Measurements from ENCODE around the gene CHMP1A. TPM values are rescaled to one million over a fixed set of nuclear protein-coding genes. Genes with fewer than 3 reads are reported as not detected.
"Not testable (repeated sequence)": the region's sequence is repeated elsewhere in the genome, so short reads cannot be mapped to it uniquely, and the experiment has no call there.

The CHMP1A gene
- polyA plus RNA-seq, 1 experiment: 53.5 TPM

DNA sequence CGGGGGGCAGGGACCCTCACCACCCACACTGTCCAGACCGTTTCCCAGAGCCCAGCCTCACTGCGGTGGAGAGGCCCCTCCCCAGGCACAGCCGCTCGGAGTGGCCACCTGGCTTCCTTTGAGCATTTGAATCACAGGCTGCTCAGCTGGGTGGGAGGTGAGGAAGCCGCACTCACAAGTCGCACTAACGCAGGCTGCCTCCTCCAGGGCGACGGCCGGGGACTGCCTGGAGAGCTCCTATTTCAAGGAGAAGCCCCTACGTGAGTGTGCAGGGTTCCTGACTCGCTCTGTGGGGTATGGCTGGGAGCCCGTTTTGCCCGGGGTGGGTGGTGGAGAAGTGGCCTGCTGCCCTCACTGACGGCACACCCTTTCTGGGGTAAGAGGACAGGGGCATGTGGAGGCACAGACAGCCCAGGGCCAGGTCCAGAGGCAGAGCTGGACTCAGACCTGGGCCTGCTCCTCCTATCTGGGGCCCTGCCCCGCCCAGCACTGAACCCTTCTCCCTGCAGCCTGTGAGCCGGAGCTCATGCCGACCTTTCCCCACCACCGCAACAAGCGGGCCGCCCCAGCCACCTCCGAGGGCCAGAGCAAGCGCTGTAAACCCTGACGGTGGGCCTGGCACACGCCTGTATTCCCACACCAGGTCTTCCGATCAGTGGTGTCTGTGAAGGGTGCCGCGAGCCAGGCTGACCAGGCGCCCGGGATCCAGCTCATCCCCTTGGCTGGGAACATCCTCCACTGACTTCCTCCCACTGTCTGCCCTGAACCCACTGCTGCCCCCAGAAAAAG, 37.8 kb upstream of the CHMP1A start:
- ChIA-PET CTCF (no interaction called here), POLR2A (interaction anchor here (0.6 kb wide), 1 partner anchor 103 kb away, joined by 6 read pairs; no protein-coding TSS in a partner anchor)
- Histone ChIP-seq H3K9me3 (ENCODE audit: control insufficient read depth, insufficient read depth, low read length) (no peaks in the 10 kb centered on the region), H3K4me3 (ENCODE audit: low read depth, low read length) (no peak overlapping the region), H3K27ac (ENCODE audit: low read depth, low read length) (no peak overlapping the region), H3K27me3 (ENCODE audit: control insufficient read depth, insufficient read depth, low read length) (no peaks in the 10 kb centered on the region)
- DNase-seq (ENCODE audit: low read depth, low spot score): no peak
- TF ChIP-seq, protein P1, sequence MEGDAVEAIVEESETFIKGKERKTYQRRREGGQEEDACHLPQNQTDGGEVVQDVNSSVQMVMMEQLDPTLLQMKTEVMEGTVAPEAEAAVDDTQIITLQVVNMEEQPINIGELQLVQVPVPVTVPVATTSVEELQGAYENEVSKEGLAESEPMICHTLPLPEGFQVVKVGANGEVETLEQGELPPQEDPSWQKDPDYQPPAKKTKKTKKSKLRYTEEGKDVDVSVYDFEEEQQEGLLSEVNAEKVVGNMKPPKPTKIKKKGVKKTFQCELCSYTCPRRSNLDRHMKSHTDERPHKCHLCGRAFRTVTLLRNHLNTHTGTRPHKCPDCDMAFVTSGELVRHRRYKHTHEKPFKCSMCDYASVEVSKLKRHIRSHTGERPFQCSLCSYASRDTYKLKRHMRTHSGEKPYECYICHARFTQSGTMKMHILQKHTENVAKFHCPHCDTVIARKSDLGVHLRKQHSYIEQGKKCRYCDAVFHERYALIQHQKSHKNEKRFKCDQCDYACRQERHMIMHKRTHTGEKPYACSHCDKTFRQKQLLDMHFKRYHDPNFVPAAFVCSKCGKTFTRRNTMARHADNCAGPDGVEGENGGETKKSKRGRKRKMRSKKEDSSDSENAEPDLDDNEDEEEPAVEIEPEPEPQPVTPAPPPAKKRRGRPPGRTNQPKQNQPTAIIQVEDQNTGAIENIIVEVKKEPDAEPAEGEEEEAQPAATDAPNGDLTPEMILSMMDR (IDR thresholded peaks at IDR 0.05; ENCODE audit: low read depth, low read length): no peak

DNA sequence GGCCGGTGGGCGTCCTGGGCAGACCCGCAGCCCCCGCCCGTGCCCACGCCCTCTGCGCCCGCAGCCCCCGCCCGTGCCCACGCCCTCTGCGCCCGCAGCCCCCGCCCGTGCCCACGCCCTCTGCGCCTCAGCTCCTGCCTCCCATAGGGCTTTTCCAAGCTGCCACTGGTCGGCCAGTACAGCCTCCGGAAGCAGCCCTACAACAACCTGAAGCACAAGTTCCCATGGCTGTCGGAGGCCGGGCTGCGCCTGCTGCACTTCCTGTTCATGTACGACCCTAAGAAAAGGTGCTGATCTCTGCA, 37.2 kb upstream of the CHMP1A start:
- CTCF ChIA-PET; H3K9me3 ChIP-seq (ENCODE audit: control insufficient read depth, insufficient read depth, low read length); H3K4me3 ChIP-seq (ENCODE audit: low read depth, low read length); H3K27me3 ChIP-seq (ENCODE audit: control insufficient read depth, insufficient read depth, low read length); H3K27ac ChIP-seq (ENCODE audit: low read depth, low read length); POLR2A ChIA-PET; DNase-seq (ENCODE audit: low read depth, low spot score): not testable (repeated sequence)

DNA sequence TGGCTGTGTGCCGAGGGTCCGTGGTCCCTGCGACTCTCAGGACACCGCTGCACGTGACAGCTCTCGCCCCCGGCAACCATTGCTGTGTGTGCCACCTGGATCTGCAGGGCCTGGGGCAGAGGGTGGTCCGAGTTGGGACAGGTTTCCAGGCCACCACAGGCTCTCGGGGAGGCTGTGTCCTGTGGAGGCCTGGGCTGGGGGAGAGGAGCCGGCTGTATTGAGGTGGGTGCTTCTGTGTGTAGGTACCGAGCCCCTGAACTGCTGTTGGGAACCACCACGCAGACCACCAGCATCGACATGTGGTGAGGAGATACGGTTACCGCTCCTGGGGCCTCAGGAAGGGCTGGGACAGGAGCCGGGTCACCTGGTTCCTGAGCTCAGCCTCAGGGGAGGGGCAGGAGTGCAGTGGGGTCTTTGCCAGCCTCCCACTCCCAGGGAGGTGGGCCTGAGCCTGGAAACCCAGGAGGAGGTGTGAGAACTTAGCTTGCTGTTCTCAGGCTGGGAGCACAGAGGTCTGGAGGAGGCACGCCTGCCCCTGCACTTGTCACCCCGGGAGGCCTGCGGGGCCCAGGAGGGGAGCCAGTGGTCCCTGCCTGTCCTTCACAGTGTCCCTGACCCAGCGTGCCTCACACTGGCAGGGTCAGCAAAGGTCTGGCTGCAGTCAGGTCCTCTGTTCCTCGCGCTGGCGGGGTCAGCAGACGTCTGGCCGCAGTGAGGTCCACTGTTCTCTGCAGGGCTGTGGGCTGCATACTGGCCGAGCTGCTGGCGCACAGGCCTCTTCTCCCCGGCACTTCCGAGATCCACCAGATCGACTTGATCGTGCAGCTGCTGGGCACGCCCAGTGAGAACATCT, 36.6 kb upstream of the CHMP1A start:
- ChIA-PET POLR2A (interaction anchor here (0.6 kb wide), 1 partner anchor 47 kb away, joined by 3 read pairs; no protein-coding TSS in a partner anchor), CTCF (no interaction called here)
- H3K4me3 ChIP-seq (ENCODE audit: low read depth, low read length): no peak overlapping the region
- DNase-seq (ENCODE audit: low read depth, low spot score): no peak
- H3K27me3 ChIP-seq (ENCODE audit: control insufficient read depth, insufficient read depth, low read length): no peaks in the 10 kb centered on the region
- TF ChIP-seq, protein P1 (IDR thresholded peaks at IDR 0.05; ENCODE audit: low read depth, low read length): no peak
- no peak overlapping the region for H3K27ac ChIP-seq (ENCODE audit: low read depth, low read length)
- H3K9me3 ChIP-seq (ENCODE audit: control insufficient read depth, insufficient read depth, low read length): no peaks in the 10 kb centered on the region

DNA sequence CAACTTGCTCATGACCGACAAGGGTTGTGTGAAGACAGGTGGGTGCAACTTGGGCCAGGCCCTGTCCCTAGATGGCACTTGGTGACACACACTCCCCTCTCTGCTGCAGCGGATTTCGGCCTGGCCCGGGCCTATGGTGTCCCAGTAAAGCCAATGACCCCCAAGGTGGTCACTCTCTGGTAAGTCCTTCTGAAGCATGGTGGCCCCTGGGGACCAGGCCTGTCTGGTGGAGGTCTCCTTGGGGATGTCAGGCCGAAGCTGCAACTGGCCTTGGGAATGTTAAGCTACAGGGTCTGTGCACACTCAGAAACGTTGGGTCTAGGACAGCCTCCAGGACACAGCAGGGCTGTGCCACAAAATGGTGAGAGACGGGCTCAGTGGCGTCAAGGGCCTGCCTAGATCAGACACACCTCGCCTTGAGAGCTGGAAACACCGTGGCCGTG, 35.8 kb upstream of the CHMP1A start:
- H3K27ac ChIP-seq (ENCODE audit: low read depth, low read length): no peak overlapping the region
- no peak for DNase-seq (ENCODE audit: low read depth, low spot score)
- POLR2A ChIA-PET: interaction anchor here (0.6 kb wide), 1 partner anchor 47 kb away, joined by 3 read pairs; no protein-coding TSS in a partner anchor
- no peak overlapping the region for H3K4me3 ChIP-seq (ENCODE audit: low read depth, low read length)
- TF ChIP-seq, protein P1 (IDR thresholded peaks at IDR 0.05; ENCODE audit: low read depth, low read length): no peak
- H3K27me3 ChIP-seq (ENCODE audit: control insufficient read depth, insufficient read depth, low read length): no peaks in the 10 kb centered on the region
- CTCF ChIA-PET: no interaction called here
- H3K9me3 ChIP-seq (ENCODE audit: control insufficient read depth, insufficient read depth, low read length): no peaks in the 10 kb centered on the region

DNA sequence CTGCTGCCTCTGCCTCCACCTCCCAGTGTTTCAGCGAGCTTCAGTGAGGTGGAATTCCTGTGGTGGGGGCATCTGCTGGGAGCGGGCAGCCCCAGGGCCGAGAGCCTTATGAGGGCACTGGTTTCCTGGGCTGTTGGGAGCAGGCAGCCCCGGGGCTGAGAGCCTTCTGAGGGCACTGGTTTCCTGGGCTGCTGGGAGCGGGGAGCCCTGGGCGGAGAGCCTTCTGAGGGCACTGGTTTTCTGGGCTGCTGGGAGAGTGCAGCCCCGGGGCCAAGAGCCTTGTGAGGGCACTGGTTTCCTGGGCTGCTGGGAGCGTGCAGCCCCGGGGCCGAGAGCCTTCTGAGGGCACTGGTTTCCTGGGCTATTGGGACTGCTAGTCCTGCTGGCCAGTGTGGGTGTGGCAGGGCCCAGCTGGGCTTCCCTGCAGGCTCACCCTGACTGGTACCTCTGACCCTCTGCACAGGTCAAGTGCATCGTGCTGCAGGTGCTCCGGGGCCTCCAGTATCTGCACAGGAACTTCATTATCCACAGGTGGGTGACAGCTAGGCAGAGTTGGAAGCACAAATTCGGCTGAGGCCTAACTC, 34.6 kb upstream of the CHMP1A start:
- TF ChIP-seq, protein P1 (IDR thresholded peaks at IDR 0.05; ENCODE audit: low read depth, low read length): no peak
- no peak overlapping the region for H3K27ac ChIP-seq (ENCODE audit: low read depth, low read length)
- H3K27me3 ChIP-seq (ENCODE audit: control insufficient read depth, insufficient read depth, low read length): no peaks in the 10 kb centered on the region
- ChIA-PET CTCF (no interaction called here), POLR2A (no interaction called here)
- H3K9me3 ChIP-seq (ENCODE audit: control insufficient read depth, insufficient read depth, low read length): peaks cover 1% of the 10 kb centered on the region; the same call in 1 of the 2 replicates
- DNase-seq (ENCODE audit: low read depth, low spot score): no peak
- no peak overlapping the region for H3K4me3 ChIP-seq (ENCODE audit: low read depth, low read length)

All from AG04450 (cell line).